ENCODE data around the gene PLAAT5. TPM values are rescaled to one million over a fixed set of nuclear protein-coding genes. Genes with fewer than 3 reads are reported as not detected.

Gene PLAAT5
- total RNA-seq, 1 donor from 2014 or later = not detected

DNA sequence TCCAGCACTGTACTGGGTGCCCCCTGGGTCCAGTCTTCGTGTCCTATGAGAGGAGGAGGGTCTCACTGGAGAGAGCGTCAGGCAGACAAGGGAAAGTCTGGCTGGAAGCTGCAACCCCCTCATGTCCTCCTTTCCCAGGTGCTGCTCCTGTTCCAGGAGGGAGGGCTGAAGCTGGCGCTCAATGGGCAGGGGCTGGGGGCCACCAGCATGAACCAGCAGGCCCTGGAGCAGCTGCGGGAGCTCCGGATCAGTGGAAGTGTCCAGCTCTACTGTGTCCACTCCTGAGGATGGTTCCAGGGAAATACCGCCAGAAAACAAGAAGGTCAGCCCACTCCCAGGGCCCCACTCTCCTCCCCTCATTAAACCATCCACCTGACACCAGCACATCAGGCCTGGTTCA is 25.1 kb upstream of the PLAAT5 start:
- DNase-seq (ENCODE audit: extremely low read depth, low read depth, low spot score) = no peak

DNA sequence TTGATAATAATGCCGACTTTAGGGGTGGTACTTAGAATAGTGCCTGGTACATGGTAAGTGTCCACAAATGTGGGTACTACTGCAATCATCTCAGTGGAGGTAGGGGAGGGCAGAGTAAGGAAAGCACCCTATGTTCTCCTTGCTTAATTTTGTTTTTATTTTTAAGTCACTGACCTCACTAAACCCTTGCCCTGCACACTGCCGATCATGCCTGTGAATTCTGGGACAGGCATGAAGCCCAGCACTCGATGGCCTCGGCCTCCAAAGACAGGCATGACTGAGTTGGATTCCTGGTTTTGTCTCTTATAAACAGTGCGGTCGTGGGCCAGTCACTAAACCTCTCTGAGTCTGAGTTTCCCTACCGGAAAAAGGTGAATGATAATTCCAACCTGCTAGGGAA is 21.8 kb upstream of the PLAAT5 start:
- DNase-seq (ENCODE audit: extremely low read depth, low read depth, low spot score) = no peak

DNA sequence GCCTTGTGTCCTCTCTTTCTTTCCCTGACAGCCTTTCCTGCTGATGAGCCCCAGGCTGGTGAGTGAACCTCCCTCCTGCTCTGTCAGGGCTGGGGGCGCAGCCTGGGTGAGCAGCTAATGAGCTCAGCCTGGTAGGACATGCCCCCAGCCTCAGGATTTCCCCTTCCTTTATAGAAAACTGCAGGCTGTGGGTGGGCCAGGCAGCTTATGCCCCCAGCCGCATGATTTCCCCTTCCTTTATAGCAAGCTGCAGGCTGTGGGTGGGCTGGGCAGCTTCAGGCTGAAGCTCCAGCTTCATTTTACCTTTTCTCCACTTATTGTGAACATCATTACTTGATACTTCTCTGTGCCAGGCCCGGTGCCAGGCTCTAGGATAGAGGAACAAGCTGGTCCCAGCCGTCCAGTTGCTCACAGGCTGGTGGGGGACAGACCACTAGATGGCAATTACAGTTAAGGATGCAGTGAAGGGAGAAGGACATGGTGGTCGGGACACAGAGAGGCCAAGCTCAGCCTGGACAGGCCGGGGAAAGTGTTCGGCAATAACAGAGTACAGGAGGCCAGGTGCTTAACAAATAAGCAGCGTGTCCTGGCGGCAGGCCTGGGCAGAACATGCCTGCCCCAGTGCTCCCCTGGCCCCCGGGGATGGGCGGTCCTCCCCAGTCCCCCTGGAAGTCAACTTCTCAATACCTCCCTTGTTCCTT is 20.2 kb upstream of the PLAAT5 start:
- DNase-seq (ENCODE audit: extremely low read depth, low read depth, low spot score) = no peak

DNA sequence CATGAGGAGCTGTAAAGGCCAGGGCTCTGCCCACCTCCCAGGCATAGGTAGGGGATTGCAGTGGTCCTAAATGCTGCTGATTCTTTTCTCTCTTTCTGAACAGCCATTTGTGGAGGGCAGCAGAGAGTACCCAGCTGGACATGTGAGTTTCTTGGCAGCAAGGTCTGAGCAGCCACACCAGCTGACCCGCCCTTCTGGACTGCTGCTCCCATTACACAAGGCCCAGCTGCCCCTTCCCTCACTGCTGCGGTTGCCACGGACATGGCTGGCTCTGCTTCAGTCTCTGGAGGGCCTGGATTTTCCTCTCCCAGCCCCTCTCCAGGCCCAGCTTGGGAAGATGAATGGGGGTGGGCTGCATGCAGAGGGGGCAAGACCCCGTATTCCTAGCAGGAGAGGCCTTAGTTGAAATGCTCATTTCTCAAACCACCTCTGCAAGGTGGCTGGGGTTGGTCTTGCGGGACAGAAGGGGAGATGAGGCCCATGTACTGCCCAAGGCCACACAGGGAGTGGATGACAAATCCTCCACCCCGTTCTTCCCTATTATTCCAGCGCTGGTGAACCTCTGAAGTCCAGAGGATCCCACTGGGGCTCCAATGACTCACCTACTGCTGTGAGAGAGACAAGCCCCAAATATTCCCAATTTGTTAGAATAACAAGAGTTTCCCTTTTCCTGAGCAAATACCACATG is 19.5 kb upstream of the PLAAT5 start:
- DNase-seq (ENCODE audit: extremely low read depth, low read depth, low spot score) = no peak

DNA sequence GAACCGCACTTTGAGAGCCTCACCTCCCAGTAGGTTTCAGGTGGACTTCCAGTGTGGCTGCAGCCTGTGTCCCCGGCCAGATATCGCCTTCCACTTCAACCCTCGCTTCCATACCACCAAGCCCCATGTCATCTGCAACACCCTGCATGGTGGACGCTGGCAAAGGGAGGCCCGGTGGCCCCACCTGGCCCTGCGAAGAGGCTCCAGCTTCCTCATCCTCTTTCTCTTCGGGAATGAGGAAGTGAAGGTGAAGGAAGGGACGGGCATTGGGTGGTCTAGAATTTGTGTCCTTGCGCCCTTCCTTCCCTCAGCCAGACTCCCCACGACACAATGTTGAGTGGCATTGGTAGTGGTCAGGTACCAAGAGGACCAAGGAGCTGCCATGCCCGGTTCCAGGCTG is 17.8 kb upstream of the PLAAT5 start:
- DNase-seq (ENCODE audit: extremely low read depth, low read depth, low spot score) = no peak

DNA sequence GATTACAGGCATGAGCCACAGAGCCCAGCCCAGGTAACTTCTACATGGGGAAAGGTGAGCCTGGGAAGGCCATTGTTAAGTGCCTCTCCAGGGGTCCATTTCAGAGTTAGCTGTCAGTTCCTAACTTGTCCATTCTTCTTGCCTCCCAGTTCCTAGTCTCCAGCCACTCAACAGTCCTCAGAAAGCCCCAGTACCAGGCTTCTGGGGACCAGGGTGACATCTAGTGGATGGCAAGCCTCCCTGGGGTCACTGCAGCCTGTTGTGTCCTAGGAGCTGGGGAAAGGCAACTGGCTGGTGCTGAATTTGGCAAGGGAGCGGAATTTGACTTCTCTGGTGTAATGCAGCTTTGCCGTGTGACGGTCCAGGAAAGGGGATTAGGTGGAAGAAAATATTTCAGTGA is 17.0 kb upstream of the PLAAT5 start:
- DNase-seq (ENCODE audit: extremely low read depth, low read depth, low spot score) = no peak

- DNase-seq (ENCODE audit: extremely low read depth, low read depth, low spot score) = no peak
Measured at GRCh38 chr11:63507511-63507910, 16.5 kb upstream of the PLAAT5 start.

DNA sequence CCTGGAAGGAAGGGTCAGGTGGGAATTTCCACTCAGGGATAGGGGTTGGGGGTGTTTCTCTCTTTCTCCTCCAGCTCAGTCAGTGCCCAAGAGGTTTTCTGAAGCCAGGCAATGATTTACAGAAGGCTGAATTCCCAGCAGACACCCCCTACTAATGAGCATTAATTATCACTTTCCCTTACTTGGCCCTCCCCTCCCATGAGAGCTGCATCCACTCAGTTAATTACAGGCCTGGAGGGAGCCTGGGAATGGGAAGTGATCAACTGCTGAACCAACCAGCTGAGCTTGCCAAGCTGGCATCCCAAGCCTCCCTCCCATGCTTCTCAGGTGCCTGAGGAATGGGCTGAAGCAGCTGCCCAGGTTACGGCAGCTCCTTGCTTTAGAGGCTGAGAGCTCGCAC is 15.9 kb upstream of the PLAAT5 start:
- no peak for DNase-seq (ENCODE audit: extremely low read depth, low read depth, low spot score)

DNA sequence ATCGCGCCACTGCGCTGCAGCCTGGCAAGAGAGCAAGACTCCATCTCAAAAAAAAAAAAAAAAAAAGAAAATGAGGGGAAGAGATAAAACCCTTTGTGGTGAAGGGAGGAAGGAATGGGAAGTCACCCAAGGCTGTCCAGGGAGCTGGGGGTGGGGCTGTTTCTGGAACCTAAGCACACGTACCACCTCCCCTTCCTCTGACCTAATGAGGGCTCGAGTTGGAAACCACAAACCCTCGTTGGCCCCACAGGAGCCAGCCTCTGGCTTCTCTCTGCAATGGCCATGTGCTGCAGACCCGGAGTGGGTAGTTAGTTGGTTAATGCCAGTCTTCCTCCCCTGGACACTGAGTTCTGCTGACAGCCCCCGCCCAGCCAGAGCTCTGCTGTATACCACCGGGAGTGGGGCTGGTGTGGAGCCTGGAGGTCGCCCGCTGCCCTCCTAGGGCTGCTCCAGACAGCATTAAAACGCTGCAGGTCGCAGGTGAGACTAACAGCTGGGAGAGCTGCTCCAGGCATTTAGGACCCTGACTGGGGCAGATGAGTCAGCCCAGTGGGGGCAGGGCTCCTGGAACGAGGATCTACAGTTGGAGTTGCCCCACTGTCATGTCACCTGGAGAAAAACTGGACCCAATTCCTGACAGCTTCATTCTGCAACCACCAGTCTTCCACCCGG is 15.0 kb upstream of the PLAAT5 start, which contains the start of gene LGALS12:
LGALS12 (plus strand) TSS at position 228 of the 672 bp plus-strand sequence; CDS start at position 603, 375 bp downstream.
- no peak for DNase-seq (ENCODE audit: extremely low read depth, low read depth, low spot score)

DNA sequence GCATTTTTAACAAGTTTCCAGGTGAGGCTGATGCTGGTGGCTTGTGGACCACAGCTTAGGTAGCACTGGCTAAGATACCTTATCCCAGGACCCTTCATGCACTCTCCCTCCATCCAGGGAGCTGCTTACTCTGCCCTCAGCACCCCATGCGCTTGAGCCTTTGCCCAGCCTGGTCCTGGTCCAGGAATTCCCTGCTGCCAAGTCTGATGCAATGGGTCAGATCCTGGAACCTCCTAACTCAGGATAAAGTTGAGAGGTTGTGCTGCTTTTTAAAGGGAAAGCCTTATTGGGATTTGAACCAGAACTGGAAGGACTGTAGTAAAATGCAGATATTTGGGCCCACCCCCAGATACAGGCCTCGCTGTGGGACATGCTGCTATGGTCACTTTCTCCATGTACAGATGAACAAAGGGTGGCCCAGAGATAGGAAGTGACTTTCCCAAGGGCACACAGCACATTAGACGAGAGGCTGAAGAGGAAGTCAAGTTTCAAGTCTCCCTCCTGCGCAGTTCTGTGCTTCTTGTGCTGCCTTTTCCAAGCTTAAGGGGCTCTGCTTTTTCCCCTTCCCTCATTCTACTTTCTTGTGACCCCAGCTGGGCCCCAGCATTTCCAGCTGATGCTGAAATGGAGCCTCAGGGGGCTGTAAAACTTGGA is 14.1 kb upstream of the PLAAT5 start:
- no peak for DNase-seq (ENCODE audit: extremely low read depth, low read depth, low spot score)

DNA sequence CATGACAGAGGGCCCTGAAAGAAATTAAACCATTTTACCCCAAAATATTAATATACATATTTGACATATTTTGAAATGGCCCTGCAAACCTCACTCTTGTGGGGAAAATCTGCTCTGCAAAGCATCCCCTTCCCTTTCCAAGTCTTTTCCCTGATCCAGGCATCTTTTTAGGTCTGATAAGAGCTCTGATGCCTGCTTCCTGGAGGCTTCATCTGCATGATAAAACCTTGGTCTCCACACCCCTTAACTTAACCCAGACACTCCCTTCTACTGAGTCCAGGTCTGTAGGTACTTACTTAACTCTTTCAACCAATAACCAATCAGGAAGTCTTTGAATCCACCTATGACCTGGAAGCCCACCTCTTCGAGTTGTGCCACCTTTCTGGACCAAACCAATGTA is 13.1 kb upstream of the PLAAT5 start:
- DNase-seq (ENCODE audit: extremely low read depth, low read depth, low spot score) = no peak

- DNase-seq (ENCODE audit: extremely low read depth, low read depth, low spot score) = no peak
Measured at GRCh38 chr11:63503492-63503891, 12.5 kb upstream of the PLAAT5 start.

GRCh38 chr11:63502252-63502820 is 11.4 kb upstream of the PLAAT5 start:
- no peak for DNase-seq (ENCODE audit: extremely low read depth, low read depth, low spot score)

DNA sequence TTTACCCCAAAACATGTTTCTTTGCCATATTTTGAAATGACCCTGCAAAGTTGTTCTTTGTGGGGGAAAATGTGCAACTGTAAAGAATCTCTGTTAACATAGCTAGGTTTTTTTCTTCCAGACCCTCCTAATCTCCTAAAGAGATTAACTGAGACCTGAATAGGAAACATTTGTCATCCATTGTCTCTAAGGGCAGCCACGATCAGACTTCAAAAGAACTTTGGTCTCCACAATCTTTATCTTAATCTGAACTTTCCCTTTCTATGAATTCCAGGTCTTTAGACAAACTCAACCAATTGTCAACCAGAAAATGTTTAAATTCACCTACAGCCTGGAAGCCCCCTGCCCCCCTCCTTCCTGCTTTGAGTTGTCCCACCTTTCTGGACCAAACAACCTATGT is 10.3 kb upstream of the PLAAT5 start:
- DNase-seq (ENCODE audit: extremely low read depth, low read depth, low spot score) = no peak

DNA sequence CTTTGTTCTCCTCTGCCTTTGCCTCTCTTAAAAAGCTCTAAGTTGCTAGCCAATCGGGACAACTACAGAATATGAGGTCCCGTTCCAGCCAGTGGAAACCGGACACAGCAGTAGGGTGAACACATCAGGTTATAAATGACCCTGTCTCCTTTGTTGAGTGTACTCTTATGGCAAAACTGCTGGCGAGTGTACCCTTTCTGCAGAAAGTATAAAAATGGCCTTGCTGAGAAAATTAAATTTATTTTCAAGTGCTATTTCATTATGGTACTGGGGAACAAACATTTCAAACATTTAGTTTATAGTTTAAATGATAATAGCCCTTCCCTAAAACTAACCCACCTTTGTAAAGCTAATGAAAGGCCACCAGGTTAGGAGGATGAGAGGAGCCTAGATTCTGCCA is 8.9 kb upstream of the PLAAT5 start:
- DNase-seq (ENCODE audit: extremely low read depth, low read depth, low spot score) = no peak

- DNase-seq (ENCODE audit: extremely low read depth, low read depth, low spot score) = no peak
Measured at GRCh38 chr11:63494975-63495374, 4.0 kb upstream of the PLAAT5 start.

DNA sequence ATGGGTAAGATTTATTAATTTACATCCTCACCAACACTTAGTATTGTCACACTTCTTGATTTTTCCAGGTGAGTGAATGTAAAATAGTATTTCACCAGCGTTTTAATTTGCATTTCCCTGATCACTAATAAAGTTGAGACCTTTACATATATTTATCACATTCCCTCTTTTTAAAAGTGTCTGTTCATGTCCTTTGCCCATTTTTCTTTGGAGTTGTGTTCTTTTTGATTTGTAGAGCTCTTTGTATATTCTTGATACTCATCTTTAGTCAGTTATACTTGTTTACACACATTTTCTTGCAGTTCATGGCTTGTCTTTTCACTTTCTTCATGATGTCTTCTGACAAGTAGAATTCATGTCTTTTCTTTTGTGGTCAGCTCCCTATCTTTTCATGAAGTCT is 2.2 kb upstream of the PLAAT5 start:
- no peak for DNase-seq (ENCODE audit: extremely low read depth, low read depth, low spot score)

GRCh38 chr11:63492441-63492840 is 1.5 kb upstream of the PLAAT5 start:
- DNase-seq (ENCODE audit: extremely low read depth, low read depth, low spot score) = no peak

DNA sequence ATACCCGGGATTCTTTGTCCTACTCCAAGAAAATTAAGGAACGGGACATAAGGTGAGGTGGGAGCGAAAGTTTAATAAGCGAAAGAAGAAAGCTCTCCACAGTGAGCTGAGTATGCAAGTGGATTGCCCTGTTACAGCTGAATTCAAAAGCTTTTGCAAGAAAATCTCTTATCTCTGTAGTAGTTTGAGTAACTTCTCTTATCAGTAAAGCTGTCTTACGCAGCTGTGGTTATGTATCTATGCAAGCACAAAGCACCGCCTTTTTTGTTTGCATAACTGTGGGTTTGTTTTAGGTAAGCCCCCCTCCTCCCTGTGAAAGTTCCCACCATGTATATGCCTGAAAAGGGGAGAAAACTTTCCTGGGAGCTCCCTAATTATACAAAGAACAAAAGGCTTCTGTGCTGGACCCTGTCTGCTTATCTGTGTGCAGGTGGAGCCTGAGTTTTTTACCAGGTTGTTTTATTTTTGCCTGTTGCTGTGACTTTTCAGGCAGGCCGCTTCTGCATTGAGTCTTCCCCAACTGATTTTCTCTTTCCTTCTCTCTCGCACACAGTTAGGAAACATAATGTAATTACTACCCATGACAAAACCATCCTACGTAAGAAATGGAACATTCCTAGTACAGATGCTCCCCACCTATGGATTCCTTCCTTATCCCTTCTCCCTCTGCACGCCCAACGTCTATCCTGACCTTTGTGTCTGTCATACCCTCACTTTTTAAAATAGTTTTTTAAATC is 837 bp upstream of the PLAAT5 start:
- DNase-seq (ENCODE audit: extremely low read depth, low read depth, low spot score) = no peak

- DNase-seq (ENCODE audit: extremely low read depth, low read depth, low spot score) = no peak
Measured at GRCh38 chr11:63491240-63491587, 247 bp upstream of the PLAAT5 start.

- no peak for DNase-seq (ENCODE audit: extremely low read depth, low read depth, low spot score)
Measured at GRCh38 chr11:63489879-63490278, 1.1 kb downstream of the PLAAT5 start.
